Forelimb muscle (tissue), 1 donor: ENCODE results near the gene ALCAM. TPM values are rescaled to one million over a fixed set of nuclear protein-coding genes. Genes with fewer than 3 reads are reported as not detected.
"Not testable (repeated sequence)": the region's sequence is repeated elsewhere in the genome, so short reads cannot be mapped to it uniquely, and the experiment has no call there.

Source experiments
- DNase-seq: peaks from one replicate; pipeline ENCODE4 v3.0.0-alpha.2; 2013; ENCODE audit warnings: low read depth
- polyA plus RNA-seq: library from polyadenylated mRNA; unstranded; fragments of 120-200 nt; gene quantifications from one replicate; pipeline ENCODE4 v1.2.1, GENCODE V29; 2013; ENCODE audit not compliant: insufficient read length

The ALCAM gene
- polyA plus RNA-seq, 1 donor: 9.0 TPM

GRCh38 chr3:105584003-105584790 lies 217.5 kb downstream of the ALCAM start:
- DNase-seq: no peak

- DNase-seq: no peak
These were observed 226.6 kb downstream of the ALCAM start for GRCh38 chr3:105593315-105593714.

GRCh38 chr3:105594219-105594618 lies 227.5 kb downstream of the ALCAM start:
- no peak for DNase-seq

GRCh38 chr3:105598042-105598796 lies 231.5 kb downstream of the ALCAM start:
- DNase-seq: no peak

GRCh38 chr3:105599350-105599749 lies 232.6 kb downstream of the ALCAM start:
- no peak for DNase-seq

- not testable (repeated sequence) for DNase-seq
These were observed 235.0 kb downstream of the ALCAM start for GRCh38 chr3:105601756-105602155.

- not testable (repeated sequence) for DNase-seq
These were observed 235.6 kb downstream of the ALCAM start for GRCh38 chr3:105602286-105602685.

- DNase-seq: not testable (repeated sequence)
These were observed 236.8 kb downstream of the ALCAM start for GRCh38 chr3:105603516-105603915.

- DNase-seq: no peak
These were observed 239.3 kb downstream of the ALCAM start for GRCh38 chr3:105606016-105606415.

GRCh38 chr3:105608623-105609022 lies 241.9 kb downstream of the ALCAM start:
- DNase-seq: no peak

GRCh38 chr3:105610473-105610872 lies 243.8 kb downstream of the ALCAM start:
- no peak for DNase-seq

- no peak for DNase-seq
These were observed 244.8 kb downstream of the ALCAM start for GRCh38 chr3:105611304-105612192.

- DNase-seq: no peak
These were observed 246.4 kb downstream of the ALCAM start for GRCh38 chr3:105613120-105613519.

GRCh38 chr3:105614288-105615030 lies 247.8 kb downstream of the ALCAM start:
- no peak for DNase-seq

GRCh38 chr3:105615814-105616213 lies 249.1 kb downstream of the ALCAM start:
- no peak for DNase-seq

GRCh38 chr3:105616374-105617121 lies 249.8 kb downstream of the ALCAM start:
- peak; percentile 14 for DNase-seq

GRCh38 chr3:105618556-105618955 lies 251.8 kb downstream of the ALCAM start:
- DNase-seq: no peak

GRCh38 chr3:105619651-105620050 lies 252.9 kb downstream of the ALCAM start:
- no peak for DNase-seq

- no peak for DNase-seq
These were observed 253.5 kb downstream of the ALCAM start for GRCh38 chr3:105620236-105620635.

- no peak for DNase-seq
These were observed 255.5 kb downstream of the ALCAM start for GRCh38 chr3:105622169-105622568.
